ENCODE results near the gene DMRTB1.

GRCh38 chr1:53513846-53514245 is 54.6 kb downstream of the DMRTB1 start:
- TF ChIP-seq TAF1 (IDR thresholded peaks at IDR 0.05; ENCODE audit: borderline replicate concordance, insufficient read depth, low read length) (no peak), POLR2AphosphoS5 (IDR thresholded peaks at IDR 0.05; ENCODE audit: low read depth, low read length) (no peak)

Measured in PFSK-1 (cell line).